Medulla oblongata (tissue), 1 donor: Measurements from ENCODE around the gene KCNJ5.

Experiments used
- DNase-seq: peaks from one replicate; pipeline ENCODE4 v3.0.0-alpha.2; 2015; ENCODE audit errors: extremely low spot score

KCNJ5 gene

GRCh38 chr11:128895526-128895925 is 4.4 kb downstream of the KCNJ5 start:
- no peak for DNase-seq

DNA sequence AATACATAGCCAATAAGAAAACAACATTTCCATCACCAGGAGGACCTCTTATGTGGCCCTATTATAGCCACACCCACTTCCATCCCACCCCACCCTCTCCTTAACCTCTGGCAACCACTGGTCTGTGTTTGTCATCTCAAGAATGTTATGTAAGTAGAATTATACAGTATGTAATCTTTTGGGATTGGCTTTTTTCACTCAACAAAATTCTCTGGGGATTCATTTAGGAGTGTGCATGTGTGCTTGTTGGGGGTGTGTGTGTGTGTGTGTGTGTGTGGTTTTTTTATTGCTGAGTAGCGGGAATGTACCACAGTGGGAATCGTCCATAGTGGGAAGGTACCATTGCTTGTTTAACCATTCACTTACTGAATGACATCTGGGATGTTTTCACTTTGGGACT is 5.2 kb downstream of the KCNJ5 start:
- no peak for DNase-seq

GRCh38 chr11:128897826-128898225 is 6.7 kb downstream of the KCNJ5 start:
- no peak for DNase-seq

- DNase-seq = no peak
Measured at GRCh38 chr11:128898580-128899344, 7.6 kb downstream of the KCNJ5 start.

GRCh38 chr11:128900468-128900867 is 9.3 kb downstream of the KCNJ5 start:
- no peak for DNase-seq

GRCh38 chr11:128901653-128902514 is 10.7 kb downstream of the KCNJ5 start:
- DNase-seq = no peak

DNA sequence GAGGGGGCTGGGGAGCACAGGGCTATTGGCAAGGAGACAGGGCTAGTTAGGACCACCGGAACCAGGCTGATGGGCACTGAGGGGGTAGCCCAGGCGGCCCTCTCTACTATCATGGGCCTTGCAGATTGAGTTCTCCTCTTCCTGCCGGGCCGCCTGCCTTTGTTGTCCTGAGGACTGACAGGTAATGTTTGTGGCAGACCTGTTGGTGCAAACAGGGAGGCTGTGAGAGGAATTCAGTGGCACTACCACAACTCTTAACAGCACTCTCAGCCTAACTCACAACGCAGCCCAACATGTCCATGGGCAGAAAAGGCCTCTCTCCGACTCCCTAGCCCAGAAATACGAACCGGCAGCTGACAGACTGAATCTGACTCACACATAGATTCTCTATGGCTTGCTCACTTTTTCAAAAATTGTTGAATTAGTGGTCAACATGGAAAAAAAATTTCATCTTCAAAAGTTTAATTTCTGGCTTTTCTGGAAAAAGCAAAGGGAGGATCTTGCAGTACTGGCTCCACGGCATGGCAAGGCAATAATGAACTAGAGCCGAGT is 11.4 kb downstream of the KCNJ5 start:
- DNase-seq = no peak

DNA sequence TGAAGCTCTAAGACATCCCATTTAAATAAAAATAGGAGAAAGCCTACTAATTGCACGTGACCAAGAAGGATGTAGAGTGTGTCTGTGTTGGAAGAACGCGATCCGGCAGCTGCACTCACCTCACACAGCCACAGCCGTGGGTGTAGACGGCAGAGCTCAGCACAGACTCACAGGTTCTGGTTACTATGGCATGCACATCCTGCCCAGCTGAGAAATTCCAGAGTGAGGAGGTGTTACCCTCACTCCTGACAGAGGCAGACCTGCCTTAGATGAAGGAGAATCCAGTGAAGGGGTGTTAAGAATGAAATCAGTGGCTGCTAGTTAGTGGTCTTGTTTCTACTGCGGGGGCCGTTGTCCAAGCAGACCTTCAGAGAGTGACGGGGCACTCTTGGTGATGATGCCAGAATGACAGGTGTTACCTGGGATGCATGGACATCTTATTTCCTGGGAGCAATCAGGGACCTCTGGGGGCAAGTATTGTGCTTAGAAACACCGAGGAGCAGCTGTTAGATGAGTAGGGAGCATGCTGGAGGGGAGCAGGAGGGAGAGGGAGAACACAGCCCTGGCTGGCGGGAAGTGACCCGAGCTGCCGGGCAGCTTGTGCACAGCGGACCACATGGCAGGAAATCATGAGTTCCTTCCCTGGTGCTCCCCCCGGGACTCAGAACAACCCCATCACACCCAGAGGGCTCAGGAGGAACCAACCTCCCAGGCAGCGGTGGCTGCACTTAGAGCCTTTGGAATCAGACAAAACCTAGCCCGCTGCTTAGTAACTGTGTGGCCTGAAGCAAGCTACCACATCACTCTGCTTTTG is 12.3 kb downstream of the KCNJ5 start:
- peak; percentile 74 for DNase-seq

DNA sequence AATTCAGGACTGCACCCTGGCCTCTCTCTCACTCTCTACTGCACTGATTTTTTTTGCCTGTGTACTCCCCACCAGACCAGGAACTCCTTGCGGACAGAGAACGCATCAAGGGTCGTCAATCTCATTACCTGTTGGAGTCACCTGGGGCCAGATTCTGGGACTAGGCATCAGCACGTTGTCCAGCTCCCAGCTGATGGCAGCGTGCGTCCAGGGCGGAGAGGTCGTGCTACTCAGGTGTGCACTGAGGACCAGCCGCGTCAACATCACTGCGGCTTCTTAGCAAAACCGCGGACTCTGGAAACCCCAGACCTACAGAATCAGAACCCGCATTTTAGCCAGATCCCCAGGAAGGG is 13.1 kb downstream of the KCNJ5 start:
- DNase-seq = no peak

DNA sequence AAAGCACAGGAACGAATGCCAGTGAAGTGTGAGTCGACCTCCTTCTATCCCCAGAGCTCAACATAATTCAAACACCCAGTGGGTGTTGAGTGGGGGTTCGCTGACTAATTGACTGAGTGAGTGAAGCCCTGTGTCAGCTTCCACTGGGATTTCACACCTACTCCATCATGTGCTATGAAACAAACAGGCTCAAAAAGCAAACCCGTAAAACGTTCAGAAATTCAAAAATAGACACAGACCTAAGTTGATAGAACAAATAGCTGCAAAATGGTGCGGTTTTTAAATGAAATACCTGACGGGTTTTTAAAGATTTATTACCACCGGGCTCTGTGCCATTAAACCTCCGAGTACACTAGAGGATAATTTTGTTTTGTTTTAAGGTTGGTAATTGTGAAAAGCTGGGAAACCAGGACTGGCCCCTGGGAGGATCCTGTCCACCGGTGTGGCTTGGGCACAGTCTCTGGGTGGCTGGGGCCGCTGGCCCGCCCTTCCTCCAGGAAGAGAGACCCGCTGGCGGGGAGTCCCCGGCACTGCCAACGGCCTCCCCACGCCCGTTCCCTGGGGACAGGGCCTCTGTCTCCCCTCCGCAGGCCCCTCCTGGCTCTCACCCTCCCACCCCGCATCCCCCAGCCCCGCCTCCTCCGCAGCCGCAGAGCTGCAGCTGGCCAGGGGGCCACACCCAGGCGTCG is 13.6 kb downstream of the KCNJ5 start:
- no peak for DNase-seq

GRCh38 chr11:128905345-128906184 is 14.4 kb downstream of the KCNJ5 start:
- DNase-seq = no peak

DNA sequence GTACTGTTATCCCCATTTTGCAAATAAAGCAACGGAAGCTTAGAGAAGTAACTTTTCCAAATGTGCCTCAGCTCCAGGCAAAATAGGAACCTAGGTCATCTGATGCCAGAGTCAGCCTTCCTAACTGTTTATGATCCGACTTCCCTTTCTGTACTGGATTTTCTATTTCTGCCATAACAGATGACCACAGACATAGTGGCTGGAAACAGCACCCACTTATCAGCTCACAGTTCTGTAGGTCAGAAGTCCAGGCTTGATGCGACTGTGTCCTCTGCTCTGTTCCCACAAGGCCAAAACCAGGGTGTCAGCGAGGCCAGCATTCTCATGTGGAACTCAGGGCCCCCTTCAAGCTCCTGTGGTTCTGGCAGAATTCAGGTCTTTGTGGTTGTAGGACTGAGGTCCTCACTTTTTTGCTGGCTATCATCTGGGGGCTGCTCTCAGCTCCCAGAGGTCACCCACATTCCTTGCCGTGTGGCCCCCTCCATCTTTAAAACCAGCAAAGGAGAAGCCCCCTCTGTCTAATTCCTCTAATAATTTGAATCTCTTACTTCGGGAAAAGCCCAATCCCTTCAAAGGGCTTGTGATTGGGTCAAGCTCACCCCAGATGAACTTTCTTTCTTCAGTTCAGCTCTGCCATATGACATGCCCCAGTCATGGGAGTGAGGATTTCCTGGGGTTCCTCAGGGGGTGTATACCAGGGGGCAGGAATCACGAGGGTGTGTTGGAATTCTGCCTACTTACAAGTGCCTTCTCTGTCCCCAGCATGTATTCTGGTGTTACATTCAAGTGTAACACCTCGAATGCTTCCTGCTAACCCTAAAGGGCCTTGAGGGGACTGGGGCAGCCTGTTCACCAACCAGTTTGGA is 15.3 kb downstream of the KCNJ5 start:
- DNase-seq = peak; percentile 78

DNA sequence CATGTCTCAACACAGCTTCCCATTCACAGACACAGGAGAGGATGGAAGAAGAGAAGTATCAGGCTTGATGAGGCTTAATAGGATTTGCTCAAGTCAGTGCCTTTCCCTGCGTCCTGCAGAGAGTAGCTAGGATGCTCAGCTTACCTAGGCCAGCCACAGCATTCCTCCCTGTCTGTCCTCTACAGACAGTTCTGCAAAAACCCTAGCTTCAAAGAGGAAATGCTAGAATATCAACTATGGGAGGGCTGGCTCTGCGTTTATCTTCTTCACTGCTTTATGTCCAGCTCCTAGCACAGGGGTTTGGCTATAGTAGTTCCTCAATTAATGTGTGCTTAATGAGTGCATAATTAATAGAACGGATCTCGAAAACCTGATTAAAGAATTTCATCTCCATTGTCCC is 16.4 kb downstream of the KCNJ5 start:
- no peak for DNase-seq

DNA sequence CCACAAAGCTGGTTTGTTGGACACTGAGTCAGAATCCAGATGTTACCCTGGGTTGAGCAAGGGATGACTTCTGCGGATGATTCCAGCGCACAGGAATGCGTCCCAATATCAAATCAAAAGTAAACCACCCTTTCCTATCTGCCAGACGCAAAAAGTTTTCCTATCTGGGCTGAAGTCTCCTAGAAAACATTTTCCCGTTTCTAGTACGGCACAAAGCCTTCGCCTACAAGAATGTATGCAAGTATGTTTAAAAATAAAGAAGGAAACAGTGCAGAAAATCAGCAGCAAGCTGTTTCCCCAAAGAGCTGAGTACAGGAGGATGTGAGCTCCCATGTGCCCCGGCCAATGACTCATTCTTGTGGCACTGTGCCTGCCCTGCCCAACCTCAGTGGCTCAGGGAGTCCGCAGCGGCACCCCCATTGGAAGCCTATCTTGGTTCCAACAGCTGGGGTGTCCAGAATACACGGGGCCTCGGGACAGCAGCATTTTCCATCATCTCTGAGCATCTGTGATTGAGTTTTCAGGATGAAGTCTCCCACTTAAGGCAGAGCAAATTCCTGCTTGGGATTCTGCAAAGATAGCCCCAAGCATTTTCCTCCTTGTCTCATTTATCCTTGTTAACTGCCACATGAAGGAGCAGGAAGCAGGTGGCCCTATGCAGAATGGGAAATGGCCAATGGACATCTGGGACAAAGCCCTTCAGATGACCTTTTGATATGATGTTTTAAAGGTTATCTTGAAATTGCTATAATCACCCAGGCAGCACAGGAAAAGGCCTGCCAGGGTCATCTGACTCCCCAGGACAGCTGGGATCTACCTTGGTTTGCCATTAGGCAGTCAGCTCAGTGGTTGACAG is 17.5 kb downstream of the KCNJ5 start:
- DNase-seq = peak; percentile 75

- DNase-seq = no peak
Measured at GRCh38 chr11:128909438-128910125, 18.4 kb downstream of the KCNJ5 start.

- no peak for DNase-seq
Measured at GRCh38 chr11:128910576-128910975, 19.4 kb downstream of the KCNJ5 start.

GRCh38 chr11:128911239-128911638 is 20.1 kb downstream of the KCNJ5 start:
- DNase-seq = no peak

DNA sequence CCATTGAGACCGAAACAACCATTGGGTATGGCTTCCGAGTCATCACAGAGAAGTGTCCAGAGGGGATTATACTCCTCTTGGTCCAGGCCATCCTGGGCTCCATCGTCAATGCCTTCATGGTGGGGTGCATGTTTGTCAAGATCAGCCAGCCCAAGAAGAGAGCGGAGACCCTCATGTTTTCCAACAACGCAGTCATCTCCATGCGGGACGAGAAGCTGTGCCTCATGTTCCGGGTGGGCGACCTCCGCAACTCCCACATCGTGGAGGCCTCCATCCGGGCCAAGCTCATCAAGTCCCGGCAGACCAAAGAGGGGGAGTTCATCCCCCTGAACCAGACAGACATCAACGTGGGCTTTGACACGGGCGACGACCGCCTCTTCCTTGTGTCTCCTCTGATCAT is 20.5 kb downstream of the KCNJ5 start:
- DNase-seq = no peak
